GM21390 (cell line): ENCODE results near the gene SPEF2.
"Not testable (repeated sequence)": the region's sequence is repeated elsewhere in the genome, so short reads cannot be mapped to it uniquely, and the experiment has no call there.

Experiments used
- ATAC-seq: cut with Tn5 transposase; IDR thresholded peaks from one replicate; pipeline ENCODE4 v1.9.1; 2021; ENCODE audit not compliant: unreplicated experiment

Gene SPEF2

DNA sequence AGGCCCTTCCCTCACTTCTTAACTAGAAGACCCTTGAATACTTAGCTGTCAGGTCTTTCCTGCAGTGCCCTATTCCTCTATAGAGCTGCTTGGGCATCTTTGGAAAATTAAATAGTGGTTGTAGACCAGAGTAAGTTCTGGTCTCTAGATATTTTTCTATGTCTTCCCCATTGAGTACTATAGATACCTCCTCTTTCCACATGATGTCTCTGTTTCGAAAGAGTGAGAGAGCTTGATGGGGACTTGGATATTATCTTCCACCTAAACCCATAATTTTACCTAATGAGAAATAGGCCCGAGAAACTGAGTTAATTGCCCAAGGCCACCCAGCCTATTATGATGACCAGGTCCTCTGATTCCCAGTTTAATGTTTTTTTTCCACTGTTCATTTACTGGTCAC, 40.2 kb downstream of the SPEF2 start:
- ATAC-seq: no peak

DNA sequence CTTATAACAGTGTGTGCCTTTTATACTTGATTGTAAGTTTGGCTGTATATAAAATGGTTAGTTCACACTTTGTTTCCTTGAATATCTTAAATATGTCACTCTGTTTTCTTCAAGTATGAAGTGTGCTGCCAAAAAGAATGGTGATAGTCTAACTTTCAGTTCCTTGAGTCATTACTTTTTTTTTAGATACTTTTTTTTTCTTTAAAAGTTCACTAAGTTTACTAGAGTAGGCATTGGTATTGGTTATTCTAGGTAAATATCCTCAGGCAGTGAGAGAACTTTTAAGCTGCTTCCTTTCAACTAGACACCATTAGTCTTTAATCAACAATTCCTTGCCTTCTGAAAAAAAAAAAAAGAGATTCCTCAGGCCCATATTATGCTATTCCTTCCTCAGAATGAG, 41.9 kb downstream of the SPEF2 start:
- no peak for ATAC-seq

DNA sequence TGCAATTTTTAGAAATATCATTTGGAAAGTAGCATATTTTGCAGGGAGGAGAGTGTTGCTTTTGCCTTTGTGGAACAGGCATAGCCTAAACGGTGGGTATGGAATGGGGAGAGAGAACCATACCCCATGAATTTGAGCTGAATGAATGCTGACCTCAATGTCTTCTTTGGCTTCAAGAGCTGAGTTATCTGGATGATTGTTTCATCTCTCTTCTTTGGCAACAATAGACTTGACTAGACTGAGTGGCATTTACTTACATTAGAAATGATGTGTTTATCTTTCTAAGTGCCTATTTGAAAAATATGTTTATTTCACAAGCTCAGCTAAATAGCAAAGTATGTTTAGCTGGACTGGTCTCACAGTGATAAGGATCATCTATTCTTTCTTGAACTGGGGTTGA, 42.8 kb downstream of the SPEF2 start:
- no peak for ATAC-seq

DNA sequence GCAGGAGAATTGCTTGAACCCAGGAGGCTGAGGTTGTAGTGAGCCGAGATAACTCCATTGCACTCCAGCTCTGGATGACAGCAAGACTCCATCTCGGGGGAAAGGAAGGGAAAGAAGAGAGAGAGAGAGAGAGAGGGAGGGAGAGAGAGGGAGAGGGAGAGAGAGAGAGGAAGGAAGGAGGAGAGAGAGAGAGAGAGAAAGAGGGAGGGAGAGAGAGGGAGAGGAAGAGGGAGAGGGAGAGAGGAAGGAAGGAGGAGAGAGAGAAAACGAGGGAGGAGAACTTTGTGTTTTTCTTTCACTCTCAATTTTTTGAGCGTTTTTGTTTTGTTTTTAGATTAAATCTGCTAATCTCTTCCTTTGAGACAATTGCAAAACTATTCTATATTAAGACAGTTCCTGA, 46.9 kb downstream of the SPEF2 start:
- ATAC-seq: no peak

DNA sequence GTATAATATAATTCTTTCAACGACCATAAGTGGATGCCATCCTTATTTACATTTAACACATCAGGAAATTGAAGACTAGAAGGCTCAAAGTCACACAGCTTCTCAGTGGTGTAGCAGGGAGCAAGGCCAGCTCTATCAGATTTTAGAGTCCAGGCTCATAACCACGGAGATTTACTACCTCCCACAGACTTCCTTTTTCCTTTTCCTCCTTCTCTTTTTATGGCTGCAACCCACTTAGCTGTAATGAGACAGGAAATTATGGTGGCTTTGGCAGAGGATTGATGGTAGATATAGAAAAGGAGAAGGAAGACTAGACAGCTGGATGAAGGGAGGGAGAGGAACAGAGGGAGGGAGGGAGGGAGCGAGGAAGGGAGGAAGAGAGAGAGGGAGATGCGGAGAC, 47.4 kb downstream of the SPEF2 start:
- no peak for ATAC-seq

DNA sequence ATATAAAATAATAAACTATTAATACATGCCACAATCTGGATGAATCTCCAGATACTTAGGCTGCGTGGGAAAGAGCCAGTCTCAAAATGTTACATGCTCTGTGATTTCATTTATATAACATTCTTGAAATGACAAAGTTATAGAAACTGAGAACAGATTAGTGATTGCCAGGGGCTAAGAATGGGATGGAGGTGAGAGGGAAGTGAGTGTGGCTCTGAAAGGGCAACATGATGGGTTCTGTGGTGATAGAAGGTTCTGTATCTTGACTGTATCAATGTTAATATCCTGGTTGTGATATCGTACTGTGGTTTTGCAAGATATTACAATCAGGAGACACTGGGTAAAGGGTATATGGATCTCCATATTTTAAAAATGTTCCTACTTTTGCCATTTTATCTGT, 50.7 kb downstream of the SPEF2 start:
- no peak for ATAC-seq

DNA sequence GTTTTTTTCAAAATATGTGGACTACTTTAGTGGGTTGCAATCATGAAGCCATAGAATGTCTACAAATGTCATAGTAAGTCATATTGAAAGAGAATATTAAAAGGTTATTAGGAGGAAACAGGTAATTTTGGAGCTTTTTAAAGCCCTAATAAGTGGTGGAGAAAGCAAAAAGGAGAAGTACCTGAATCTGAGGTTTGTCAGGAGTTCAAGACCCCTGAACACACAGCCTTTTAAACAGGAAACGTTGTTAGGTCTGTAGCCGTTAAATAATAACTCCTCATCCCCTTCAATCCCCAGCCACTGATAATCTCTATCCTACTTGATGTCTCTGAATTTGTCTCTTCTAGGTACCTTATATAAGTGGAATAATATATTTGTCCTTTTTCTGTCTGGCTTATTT, 51.1 kb downstream of the SPEF2 start:
- no peak for ATAC-seq

DNA sequence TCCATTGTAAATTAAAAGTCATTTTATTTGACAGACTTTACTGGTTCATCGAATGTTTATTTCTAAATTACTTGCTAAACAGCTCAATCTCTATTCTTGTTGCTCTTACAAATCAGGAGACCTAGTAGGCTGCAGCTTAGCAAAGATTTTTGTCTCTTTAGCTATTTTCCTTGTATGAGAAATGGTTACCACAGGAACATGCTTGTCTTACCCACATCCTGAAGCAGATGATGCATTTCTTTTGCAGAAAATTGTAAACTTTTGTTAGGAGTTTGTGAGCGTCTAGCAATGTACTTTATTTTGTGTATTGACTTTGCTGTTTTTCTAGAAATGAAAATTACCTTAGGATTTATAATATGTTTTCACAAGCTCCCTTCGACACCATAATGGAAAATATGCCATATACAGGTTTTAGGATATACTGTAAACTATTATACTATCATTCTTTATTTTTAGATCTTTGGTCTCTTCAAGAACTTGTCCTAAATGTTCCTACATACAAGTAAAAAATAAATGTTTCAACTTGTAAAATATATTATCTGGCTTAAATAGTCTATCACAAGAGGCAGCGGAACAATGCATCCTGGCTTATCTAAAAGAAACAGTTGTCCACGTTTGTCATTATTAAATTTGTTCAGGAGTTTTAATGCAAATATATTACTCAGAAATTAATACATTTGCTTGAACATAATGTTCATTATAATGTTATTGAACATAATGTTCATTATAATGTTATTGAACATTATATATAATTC, 54.1 kb downstream of the SPEF2 start:
- ATAC-seq: no peak

DNA sequence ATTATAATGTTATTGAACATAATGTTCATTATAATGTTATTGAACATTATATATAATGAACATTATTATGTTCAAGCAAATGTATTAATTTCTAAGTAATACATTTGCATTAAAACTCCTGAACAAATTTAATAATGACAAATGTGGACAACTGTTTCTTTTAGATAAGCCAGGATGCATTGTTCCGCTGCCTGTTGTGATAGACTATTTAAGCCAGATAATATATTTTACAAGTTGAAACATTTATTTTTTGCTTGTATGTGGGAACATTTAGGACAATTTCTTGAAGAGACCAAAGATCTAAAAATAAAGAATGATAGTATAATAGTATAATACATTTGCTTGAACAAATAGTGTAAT, 54.6 kb downstream of the SPEF2 start:
- ATAC-seq: not testable (repeated sequence)

DNA sequence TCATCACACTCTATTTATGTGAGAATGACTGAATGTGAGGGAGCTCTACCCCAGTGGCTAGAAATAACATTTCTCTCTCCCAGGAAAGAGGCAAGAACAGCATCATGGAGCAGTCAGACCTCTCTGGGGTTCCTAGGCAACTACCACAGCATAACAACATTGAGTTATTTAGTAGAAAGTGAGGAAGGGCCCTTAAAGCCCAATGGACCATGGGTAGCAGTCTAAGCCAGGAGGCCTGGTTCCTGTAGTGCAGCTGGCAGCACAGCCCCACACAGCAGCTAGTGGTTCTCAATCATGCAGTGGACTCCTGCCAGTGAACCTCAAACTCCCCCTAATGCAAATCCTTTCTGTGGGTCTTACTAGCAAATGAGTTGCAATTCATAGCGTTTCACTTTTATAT, 55.3 kb downstream of the SPEF2 start:
- ATAC-seq: no peak

DNA sequence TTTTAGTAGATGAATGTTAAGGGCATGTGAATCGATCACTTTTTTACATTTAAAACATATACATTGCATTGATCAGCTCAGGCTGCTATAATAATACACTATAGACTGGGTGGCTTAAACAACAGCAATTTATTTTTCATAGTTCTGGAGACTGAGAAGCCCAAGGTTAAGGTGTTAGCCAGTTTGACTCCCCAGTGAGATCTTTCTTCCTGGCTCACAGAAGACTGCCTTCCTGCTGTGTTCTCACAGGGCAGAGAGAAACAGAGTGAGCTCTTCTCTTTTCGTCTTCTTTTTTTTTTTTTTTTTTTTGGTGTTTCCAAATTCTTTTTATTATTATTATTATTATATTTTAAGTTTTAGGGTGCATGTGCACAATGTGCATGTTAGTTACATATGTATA, 56.4 kb downstream of the SPEF2 start:
- ATAC-seq: no peak

DNA sequence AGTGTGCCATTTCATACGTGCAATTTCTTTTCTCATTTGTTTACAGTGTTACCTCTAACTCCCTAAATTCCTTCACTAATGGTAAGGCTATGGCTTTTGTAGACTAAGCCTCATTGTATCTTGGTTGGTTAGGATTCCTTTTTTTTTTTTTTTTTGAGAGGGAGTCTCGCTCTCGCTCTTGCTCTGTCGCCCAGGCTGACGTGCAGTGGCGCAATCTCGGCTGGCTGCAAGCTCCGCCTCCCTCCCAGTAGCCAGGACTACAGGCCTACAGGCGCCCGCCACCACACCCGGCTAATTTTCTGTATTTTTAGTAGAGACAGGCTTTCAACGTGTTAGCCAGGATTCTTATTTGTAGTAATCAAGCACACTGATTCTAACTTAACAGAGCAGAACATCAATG, 57.7 kb downstream of the SPEF2 start:
- no peak for ATAC-seq

DNA sequence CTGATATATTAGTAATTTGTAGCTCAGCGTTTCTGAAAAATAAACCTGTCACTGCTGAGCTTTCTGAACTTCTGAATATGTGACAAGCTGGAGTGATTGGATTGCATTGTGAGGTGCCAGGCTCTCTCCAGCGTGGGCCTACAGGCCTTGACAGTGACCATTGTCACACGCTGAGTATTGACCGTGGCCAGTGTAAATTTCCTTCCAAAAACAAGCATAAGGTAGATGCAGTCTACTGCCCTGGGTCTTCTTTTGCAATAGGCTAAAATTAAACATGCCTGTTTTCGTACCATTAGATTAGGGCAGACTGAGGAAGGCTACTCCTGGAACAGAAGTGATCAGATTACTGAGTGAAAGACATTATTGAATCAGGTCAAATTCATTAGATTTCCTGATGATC, 60.2 kb downstream of the SPEF2 start:
- no peak for ATAC-seq

DNA sequence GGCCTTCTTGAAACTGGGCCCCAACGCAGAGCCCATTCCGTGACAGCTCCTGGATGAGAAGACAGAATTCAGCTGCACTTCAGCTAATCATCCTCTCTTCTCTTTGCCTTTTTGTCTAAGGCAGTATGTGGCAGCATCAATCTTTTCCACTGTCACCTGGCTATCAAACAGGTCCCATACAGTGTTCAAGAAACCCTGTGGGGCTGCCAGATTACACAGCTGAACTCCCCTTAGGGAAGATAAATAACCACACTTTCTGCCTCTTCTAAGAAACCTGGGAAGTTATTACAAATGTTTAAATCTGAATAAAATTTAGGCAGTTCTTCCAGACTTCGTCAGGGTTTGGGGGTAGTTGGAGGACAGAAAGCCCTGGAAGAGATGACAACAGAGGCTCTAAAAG, 61.0 kb downstream of the SPEF2 start:
- ATAC-seq: no peak

DNA sequence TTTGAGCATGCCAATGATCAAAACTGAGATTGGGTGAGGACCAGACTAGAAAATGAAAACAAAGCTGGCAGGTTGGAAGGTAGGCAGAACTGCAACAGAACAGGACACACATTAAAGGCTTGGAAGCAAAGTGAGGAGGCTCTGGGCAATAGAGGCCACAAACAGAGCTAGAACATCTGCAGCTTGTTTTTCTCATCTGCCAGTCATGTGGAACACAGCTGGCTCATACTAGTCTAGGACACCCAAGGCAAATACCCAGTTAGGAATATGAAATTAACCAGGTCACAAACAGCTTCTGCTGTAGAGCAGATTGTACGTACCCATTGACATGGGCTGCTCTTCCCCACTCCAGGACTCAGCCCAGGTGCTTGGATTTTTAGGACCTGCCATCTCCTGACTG, 61.7 kb downstream of the SPEF2 start:
- no peak for ATAC-seq

DNA sequence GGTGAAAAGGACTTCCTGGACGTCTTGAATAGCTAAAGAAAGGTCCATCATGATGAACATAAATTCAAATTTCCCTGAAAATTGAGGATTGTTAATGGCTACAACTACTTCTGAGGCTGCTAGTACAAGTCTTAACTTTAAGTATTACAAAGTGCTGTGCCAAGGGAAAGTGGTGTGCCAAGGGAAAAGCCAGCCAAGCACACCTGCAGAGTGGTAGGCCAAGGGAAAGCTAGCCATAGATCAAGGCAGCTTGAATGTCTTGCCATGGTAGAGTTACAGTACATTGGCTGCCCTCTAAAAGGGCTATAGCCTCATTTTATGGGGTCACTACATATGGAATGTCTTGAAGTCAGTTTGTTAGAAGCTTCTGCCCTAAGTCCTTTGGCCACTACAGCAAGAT, 64.2 kb downstream of the SPEF2 start:
- ATAC-seq: no peak

DNA sequence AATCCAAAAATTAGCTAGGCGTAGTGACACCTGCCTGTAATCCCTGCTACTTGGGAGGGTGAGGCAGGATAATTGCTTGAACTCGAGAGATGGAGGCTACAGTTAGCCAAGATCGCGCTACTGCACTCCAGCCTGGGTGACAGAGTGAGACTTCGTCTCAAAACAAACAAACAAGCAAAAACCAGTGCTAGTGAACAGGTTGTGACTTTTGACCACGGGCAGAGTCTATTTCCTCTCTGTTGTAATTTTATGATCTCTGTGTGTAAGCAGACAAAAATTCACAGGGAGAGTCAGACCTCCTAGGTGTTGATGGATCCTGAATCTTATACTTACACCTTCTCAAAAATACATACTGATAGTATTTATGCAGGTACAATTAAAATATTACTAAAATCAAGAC, 65.8 kb downstream of the SPEF2 start:
- no peak for ATAC-seq

DNA sequence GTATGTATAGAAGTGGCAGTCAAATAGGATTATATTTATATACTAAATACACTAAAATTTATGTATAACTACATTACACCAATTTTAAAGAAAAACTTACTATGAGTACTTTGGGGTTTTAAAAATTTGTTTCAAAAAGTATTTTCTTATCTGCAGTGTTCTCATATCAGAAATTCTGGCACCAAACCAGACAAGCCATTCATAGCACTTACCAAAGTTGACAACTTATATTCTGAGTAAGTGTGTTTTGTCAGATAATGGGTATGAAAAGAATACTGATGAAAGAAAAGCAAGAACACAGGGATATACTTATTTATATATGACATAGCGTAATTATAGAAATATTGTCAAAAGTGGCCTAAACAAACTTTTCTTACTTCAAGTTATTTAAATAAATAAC, 67.5 kb downstream of the SPEF2 start:
- ATAC-seq: no peak

DNA sequence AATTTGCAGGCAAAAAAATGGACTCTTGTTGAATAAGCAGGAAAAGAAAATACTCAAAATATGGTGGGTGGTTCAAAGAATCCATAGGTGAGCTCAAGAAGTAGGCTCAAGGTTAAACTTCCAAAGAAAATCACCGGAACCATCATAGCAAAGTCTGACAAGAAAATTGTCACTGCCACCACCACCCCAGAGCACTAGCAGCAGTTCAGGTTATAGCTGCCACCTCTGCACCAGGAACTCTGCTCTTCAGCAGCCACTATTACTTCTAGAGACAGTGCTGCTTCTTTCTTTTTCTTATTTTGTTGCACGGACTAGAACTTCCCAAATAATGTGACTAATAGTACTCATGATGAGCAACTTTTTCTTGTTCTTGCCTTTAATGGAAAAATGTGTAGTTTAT, 70.3 kb downstream of the SPEF2 start:
- no peak for ATAC-seq

DNA sequence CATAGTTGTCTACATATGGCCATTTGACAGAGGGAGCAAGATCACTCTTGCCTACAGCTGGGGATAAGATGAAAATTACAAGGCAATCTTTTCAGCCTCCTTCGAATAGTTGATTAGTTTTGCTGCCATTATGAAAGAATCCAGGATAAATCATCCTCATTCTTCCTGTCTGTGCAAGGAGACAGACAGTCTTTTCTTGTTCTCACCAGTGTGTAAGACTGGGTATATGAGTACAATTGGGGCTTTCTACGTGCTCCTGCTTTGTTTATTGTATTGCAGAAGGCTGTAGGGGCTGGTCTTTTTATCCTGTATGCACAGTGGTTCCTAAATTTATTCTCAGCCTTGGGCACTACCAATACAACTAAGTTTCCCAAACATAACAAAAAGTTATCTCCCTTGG, 76.8 kb downstream of the SPEF2 start:
- no peak for ATAC-seq

DNA sequence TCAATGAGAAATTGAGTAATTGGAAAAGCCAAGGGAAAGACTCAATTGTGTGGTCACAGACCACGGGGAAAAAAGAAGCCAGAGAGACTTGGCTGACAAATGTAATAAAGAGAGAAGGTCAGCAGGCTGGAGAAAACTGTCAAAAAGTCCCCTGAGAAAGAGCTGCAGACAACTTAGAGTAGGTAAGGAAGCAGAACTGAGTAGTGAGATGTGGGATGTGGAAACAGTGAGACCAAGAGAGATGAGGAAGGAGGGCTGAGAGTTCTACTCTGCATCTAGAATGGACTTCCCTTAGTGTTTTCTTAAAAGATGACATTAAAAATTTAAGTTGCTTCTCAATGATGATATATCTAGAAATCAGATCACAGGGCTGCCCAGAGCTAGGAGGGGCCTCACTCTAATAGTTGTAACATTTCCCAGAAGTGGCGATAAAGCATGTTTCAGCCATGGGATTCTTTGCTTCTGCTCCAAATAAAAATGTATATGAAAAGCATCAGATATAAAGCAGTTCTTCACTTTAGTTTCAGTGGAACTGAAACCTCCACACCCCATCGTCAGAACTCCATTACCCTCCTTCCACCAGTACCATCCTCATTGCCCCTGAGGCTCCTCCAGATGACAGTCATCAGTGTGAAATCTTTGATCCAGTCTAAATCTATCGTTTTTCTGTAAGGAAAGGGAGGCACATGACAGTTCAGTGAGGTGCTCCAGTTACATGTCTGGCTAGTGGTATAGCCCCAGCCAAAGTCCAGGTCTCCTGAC, 80.6 kb downstream of the SPEF2 start:
- no peak for ATAC-seq

DNA sequence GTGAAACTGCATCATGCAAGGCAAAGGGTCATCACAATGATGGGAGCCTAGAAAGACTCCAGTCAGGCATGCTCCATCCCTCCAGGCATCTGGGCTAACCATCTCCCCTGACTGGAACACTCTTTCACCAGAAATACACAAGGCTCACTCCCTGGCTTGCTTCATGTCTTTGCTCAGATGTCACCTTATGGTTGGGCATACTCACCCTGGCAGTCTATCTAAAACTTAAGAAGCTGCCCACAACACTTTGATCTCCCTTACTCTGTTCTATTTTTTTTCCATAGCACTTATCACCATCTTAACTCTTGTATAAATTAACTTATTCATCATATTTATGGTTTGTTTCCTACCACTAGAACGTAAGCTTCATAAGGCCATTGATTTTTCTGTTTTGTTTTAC, 90.0 kb downstream of the SPEF2 start:
- no peak for ATAC-seq

DNA sequence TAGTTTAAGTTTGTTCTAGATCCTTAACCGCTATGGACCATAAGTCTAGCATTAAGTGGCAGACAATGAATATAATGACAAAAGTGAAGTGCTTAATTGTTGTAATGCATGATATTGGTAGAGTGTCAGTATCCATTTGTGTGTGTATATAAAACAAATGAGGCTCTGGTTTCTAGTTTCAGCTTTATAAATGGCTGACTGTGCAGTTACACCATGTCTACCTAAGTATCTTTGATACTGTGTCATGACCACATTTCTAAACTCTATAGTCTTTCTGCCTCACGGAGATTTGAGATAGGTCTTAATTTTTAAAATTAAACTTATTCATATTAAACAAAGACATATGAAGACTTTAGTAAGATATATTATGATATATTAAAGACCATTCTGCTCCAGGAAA, 92.0 kb downstream of the SPEF2 start:
- ATAC-seq: no peak
